ENCODE results near the gene IL34.

DNA sequence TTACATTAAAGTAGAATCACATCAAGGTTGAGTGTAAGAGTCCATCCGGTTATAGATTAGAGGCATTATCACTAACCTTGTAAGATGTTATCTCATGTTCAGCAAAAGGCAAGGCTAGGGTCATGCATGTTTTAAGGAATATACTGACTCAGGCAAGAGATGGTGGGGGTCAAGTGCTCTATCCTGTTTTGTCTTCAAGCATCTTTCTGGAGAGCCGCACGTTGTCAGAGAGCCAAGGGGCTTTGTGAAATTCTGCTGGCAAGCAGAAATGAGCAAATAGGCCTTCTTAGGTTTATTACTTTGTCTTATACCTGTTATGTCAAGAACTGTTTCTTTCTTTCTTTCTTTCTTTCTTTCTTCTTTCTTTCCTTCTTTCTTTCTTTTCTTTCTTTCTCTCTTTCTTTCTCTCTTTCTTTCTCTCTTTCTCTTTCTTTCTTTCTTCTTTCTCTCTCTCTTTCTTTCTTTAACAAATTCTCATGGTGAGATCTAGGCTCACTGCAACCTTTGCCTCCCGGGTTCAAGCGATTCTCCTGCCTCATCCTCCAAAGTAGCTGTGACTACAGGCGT, 47.3 kb upstream of the IL34 start:
- TF ChIP-seq, protein P1, sequence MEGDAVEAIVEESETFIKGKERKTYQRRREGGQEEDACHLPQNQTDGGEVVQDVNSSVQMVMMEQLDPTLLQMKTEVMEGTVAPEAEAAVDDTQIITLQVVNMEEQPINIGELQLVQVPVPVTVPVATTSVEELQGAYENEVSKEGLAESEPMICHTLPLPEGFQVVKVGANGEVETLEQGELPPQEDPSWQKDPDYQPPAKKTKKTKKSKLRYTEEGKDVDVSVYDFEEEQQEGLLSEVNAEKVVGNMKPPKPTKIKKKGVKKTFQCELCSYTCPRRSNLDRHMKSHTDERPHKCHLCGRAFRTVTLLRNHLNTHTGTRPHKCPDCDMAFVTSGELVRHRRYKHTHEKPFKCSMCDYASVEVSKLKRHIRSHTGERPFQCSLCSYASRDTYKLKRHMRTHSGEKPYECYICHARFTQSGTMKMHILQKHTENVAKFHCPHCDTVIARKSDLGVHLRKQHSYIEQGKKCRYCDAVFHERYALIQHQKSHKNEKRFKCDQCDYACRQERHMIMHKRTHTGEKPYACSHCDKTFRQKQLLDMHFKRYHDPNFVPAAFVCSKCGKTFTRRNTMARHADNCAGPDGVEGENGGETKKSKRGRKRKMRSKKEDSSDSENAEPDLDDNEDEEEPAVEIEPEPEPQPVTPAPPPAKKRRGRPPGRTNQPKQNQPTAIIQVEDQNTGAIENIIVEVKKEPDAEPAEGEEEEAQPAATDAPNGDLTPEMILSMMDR (IDR thresholded peaks at IDR 0.05): no peak
- TF ChIP-seq EP300 (IDR thresholded peaks at IDR 0.05) (no peak), CHD4 (IDR thresholded peaks at IDR 0.05; ENCODE audit: borderline replicate concordance) (no peak), POLR2A (IDR thresholded peaks at IDR 0.05; ENCODE audit: low read length) (no peak), CHD2 (IDR thresholded peaks at IDR 0.05; ENCODE audit: low read length, partially characterized antibody) (no peak), RARB (CRISPR knock-in tag; IDR thresholded peaks at IDR 0.05) (no peak), RFX5 (IDR thresholded peaks at IDR 0.05) (no peak), RAD21 (conservative IDR thresholded peaks at IDR 0.05 in 1 of 2, IDR thresholded peaks at IDR 0.05 in 1 of 2) (no peak), ZNF302 (CRISPR knock-in tag; IDR thresholded peaks at IDR 0.05) (no peak), JUN (IDR thresholded peaks at IDR 0.05) (no peak), HDAC2 (IDR thresholded peaks at IDR 0.05) (no peak)
- TF ChIP-seq, protein P2, sequence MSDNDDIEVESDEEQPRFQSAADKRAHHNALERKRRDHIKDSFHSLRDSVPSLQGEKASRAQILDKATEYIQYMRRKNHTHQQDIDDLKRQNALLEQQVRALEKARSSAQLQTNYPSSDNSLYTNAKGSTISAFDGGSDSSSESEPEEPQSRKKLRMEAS (IDR thresholded peaks at IDR 0.05): no peak
- TF ChIP-seq, protein P3, sequence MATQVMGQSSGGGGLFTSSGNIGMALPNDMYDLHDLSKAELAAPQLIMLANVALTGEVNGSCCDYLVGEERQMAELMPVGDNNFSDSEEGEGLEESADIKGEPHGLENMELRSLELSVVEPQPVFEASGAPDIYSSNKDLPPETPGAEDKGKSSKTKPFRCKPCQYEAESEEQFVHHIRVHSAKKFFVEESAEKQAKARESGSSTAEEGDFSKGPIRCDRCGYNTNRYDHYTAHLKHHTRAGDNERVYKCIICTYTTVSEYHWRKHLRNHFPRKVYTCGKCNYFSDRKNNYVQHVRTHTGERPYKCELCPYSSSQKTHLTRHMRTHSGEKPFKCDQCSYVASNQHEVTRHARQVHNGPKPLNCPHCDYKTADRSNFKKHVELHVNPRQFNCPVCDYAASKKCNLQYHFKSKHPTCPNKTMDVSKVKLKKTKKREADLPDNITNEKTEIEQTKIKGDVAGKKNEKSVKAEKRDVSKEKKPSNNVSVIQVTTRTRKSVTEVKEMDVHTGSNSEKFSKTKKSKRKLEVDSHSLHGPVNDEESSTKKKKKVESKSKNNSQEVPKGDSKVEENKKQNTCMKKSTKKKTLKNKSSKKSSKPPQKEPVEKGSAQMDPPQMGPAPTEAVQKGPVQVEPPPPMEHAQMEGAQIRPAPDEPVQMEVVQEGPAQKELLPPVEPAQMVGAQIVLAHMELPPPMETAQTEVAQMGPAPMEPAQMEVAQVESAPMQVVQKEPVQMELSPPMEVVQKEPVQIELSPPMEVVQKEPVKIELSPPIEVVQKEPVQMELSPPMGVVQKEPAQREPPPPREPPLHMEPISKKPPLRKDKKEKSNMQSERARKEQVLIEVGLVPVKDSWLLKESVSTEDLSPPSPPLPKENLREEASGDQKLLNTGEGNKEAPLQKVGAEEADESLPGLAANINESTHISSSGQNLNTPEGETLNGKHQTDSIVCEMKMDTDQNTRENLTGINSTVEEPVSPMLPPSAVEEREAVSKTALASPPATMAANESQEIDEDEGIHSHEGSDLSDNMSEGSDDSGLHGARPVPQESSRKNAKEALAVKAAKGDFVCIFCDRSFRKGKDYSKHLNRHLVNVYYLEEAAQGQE (IDR thresholded peaks at IDR 0.05): no peak
